NCI-H1417 treated with DMSO at 0.1 percent for 48 hours (cell line): ENCODE measurements around the gene CPD.
"Not testable (repeated sequence)": the region's sequence is repeated elsewhere in the genome, so short reads cannot be mapped to it uniquely, and the experiment has no call there.

Experiments used
- DNase-seq: peaks from one replicate; lab custom pipeline; 2025; lab: John Stamatoyannopoulos, UW

Gene CPD

DNA sequence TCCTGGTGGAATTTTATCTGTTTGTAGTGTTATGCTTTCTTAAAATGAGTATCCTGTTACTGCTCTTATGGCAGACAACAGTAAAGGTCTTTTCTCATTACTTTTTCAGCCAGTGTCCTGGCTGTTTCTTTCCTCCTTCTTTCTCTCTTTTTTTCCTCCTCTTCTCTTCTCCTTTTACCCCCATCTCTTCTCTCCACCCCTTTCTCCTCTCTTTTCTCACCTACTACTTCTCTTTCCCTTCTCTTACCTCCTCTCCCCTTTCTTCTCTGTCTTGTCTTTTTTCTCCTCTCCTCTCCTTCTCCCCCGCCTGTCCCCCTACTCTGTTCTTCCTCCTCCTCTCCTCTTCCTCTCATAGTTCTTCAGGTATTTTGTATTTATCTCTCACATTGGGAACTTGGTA, 48.9 kb downstream of the CPD start:
- no peak for DNase-seq

DNA sequence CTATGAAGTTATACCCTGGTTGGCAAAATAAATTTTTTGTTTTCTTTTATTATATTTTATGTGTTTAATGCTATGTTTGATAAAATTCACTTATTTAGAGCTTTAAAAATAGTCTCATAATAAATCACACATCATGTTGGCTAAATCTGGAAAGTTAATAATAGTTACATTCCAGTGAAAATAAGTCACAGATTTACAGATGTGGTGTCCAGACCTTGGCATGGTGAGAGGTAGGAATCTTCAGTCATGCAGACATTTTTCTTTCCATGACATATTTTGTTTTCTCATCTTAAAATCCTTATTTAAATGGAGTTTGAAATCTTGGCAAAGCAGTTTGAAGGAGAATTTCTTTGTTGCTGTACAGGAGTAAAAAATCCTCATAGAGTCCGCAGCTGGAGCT, 50.4 kb downstream of the CPD start:
- DNase-seq, result no peak

DNA sequence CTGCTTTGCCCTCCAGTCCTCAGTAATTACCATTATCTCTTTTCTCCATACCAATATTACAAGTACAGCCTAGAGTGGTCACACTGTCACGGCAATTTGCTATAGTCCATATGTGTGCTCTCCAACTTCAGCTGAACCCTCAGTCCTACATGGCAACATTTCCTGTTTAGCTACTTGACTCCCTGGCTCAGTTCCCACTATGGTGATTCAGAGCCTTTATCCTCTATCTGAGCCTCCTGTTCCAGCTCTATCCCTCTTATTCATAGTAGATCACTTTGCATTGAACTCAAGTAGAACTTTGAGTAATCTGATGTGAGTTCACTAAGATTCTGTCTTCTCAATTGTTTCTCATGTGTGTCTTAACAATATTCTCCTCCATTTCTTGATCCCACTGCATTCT, 54.8 kb downstream of the CPD start:
- DNase-seq, result no peak

DNA sequence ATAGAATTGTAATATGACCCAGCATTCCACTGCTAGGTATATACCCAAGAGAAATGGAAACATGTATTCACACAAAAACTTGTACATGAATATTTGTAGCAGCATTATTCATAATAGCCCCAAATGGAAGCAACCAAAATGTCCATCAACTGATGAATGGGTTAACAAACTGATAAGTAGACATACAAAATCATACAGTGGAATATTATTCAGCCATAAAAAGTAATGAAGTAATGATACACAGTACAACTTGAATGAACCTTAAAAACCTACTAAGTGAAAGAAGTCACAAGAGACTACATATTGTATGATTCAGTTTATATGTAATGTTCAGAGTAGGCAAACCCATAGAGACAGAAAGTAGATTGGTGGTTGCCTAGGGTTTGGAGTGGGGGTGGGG, 58.0 kb downstream of the CPD start:
- DNase-seq, result no peak

DNA sequence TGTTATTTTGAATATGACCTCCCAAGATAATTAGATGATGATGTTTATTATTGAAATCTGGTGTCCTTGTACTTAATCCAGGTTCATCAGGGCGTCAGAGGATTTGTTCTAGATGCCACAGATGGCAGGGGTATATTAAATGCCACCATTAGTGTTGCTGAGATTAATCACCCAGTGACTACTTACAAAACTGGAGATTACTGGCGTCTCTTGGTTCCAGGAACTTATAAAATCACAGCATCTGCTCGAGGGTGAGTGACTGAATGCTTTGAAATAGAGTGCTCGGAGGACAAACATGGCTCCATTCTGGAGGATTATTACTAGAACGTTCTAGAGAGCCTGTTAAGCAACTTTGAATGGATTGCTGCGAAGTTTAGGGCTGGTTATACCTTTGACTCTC, 65.0 kb downstream of the CPD start:
- no peak for DNase-seq

DNA sequence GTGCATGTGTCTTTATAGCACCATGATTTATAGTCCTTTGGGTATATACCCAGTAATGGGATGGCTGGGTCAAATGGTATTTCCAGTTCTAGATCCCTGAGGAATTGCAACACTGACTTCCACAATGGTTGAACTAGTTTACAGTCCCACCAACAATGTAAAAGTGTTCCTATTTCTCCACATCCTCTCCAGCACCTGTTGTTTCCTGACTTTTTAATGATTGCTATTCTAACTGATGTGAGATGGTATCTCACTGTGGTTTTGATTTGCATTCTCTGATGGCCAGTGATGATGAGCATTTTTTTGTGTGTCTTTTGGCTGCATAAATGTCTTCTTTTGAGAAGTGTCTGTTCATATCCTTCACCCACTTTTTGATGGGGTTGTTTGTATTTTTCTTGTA, 67.9 kb downstream of the CPD start:
- not testable (repeated sequence) for DNase-seq

DNA sequence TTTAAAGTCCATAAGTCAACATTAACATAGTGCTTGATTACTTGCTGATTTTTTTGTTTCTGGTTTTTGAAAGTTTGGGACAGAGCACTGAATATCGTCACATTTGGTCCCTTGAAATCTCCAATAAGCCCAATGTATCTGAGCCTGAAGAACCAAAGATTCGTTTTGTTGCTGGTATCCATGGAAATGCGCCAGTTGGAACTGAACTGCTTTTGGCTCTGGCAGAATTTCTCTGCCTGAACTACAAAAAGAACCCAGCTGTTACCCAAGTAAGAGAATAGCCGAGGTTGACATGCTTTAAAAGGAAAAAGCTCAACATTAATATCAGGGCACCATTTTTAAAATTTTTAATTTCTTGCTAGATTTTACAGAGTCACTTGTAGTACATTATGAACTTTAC, 70.8 kb downstream of the CPD start:
- DNase-seq, result no peak

DNA sequence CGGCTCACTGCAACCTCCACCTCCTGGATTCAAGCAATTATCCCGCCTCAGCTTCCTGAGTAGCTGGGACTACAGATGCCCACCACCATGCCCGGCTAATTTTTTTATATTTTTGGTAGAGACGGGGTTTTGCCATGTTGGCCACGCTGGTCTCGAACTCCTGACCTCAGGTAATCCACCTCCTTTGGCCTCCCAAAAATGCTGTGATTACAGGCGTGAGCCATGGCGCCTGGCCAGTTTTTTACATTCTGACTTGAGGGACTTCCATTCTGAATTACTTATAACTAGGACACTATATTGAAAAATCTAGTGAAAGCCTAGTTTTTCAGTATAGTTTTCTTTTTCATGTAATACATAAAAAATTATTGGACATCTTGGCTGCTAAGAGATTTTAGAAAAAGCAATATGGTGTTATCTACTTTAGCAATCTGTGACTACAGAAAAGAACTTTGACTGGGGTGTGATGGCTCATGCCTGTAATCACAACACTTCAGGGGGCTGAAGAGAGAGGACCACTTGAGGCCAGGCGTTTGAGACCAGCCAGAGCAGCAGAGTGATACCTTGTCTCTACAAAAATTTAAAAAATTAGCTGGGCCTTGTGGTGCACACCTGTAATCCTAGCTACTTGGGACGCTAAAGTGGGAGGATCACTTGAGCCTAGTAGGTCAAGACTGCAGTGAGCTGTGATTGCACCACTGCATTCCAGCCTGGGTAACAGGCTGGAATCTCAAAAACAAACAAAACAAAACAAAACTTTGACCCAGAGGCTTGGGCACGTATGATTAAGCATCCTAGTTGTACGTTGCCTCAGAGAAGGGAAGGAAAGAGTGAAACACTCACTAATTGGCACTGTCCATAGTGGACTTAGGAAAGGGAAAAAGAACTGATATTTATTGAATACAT, 71.6 kb downstream of the CPD start:
- DNase-seq, result no peak

DNA sequence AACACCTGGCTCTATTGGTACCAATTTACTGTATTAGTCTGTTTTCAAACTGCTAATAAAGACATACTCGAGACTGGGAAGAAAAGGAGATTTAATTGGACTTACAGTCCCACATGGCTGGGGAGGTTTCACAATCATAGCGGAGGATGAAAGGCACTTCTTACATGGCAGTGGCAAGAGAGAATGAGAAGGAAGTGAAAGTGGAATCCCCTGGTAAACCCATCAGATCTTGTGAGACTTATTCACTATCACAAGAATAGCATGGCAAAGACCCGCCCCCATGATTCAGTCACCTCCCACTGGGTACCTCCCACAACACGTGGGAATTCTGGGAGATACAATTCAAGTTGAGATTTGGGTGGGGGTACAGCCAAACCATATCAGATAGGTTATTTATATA, 75.9 kb downstream of the CPD start:
- DNase-seq, result no peak

DNA sequence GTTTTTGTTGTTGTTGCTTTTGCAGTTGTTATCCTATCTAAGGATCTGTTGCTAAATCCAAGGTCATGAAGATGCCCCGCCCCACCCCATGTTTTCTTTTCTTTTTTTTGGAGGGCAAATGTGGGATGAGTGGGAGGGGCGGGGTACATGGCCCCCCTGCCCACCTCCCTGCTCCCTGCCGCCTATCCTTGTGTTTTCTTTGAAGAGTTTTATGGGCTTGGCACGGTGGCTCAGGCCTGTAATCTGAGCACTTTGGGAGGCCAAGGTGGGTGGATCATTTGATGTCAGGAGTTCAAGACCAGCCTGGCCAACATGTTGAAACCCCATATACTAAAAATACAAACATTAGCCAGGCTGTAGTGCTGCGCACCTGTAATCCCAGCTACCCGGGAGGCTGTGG, 79.6 kb downstream of the CPD start:
- no peak for DNase-seq

DNA sequence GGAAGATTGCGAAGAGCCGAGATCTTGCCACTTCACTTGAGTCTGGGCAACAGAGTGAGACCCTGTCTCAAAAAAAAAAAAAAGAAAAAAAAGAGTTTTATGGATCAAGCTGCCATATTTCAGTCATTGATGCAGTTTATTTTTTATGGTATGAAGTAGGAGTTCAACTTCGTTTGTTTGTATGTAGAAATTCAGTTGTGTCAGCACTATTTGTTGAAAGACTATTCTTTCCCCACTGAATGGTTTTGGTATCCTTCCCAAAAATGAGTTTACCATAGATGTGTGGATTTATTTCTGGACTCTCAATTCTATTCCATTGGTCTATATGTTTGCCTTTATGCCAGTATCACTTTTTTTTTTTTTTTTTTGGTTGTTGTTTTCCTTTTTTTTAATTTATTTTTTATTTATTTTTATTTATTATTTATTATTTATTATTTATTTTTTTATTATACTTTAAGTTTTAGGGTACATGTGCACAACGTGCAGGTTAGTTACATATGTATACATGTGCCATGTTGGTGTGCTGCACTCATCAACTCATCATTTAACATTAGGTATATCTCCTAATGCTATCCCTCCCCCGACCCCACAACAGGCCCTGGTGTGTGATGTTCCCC, 80.2 kb downstream of the CPD start:
- DNase-seq, result not testable (repeated sequence)

DNA sequence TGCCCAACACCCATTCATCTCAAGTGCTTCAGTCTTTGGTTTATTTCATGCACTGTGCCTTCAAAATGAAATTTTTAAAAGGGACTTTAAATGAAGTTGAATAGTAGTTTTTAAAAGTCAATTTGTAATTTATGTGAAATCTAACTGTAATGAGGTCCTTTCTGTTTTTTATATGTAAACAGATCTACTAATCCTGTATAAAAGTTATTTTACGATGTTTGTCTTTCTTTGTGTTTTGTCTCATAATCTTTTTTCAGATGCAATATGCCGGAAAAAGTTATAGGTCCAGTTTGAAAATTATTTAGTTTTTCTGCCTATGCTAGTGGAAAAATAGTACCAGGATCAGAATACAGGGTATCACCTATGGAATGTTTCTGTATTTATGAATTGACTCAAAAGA, 89.7 kb downstream of the CPD start:
- no peak for DNase-seq

DNA sequence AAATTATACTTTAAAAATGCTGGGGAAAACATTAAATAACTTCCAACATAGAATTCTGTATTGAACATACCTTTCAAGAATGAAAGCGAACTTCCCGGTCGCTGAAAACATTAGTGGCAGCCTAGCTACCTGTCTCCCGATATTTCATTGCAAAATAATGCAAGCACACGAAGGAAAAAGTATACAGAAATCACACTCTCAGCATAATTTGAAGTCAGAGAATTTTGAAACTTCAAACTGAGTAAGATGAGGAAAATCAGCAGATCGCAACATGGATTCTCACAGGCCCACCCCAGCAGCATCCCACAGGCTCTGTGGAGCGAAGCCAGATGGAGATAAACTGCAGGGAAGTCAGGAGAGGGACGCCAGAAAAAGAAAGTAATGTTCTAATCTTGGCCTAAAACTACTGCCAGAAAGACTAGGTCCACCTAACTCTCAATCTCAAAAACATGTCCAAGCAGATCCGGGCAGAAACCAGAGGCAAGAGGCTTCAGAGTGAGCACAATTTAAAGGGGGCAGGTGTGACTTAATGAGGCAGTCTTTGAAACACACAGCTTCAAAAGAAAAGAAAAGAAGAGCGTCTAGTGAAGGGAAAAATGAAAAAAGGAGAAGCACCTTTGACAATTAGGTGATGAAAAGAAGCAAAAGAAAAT, 93.6 kb downstream of the CPD start:
- no peak for DNase-seq

DNA sequence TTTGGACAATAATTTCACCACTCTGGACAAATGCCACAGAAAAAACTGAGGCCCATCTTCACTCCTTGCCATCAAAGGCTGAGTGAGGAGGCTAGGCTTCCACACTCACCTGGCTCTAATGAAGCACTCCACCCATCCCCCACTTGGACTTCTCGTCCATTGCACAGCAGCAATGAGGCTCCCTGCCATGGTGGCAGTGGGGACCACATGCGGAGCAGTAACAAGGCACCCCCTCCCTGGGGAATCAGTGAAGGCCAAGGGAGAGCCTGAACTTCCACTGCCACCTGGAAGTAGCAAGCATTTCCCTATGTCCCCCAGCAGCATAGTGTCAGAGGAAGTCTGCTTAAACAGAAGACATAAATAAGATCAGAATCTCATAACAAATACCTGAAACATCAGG, 96.5 kb downstream of the CPD start:
- no peak for DNase-seq

DNA sequence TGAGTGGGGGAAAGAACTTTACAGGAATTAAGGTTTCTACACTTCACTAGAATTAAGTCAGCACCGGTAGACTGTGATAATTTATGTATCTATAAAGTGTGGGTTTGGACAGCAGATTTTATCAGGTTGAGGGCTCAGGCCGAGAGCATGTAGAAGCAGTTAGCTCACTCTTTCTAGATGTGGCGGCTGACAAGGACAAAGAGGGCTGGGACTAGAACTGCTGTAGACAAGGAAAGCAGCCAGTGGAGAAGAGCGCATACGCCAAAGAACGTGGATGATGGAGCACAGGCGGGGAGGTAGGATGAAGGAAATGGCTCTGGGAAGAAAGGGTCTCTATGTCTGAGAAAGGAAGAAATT, 98.0 kb downstream of the CPD start:
- no peak for DNase-seq

DNA sequence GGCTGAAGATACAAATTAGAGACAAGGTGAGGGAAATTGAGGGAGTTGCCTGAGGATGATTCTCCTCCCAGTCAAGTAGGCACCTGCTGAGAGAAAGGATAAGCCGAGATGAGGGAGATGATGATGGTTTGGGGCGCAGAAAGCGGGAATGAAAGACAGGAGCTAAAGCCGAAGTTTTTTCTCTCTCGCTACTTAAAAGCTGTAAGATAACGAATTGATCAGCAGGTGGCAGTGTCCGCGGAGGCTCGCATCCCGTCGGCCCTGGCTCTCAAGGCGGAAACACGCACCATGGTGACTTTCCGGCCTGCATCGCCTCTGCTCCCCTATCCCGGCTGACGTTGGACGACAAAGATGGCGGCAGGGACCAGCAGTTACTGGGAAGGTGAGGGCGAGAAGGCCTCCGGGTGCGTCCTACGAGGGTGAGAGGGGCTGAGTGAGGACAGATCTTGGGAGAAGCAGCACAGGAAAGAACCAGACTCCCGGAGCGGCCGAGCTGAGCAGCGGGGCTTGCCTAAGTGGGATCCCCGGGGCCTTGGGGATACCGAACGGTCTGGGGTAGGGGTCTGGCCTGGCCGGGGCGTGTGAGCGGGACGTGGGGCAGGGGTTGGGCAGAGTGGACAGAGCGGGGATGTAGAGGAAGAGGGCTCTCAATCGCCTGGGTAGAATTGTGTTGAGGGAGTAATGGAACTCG, 98.5 kb downstream of the CPD start, which contains the start of gene GOSR1:
Gene GOSR1, plus strand, starts transcription at position 326 of the 691 bp plus-strand sequence. Its CDS starts 26 bp downstream, at position 352.
- peak; percentile 64 for DNase-seq

DNA sequence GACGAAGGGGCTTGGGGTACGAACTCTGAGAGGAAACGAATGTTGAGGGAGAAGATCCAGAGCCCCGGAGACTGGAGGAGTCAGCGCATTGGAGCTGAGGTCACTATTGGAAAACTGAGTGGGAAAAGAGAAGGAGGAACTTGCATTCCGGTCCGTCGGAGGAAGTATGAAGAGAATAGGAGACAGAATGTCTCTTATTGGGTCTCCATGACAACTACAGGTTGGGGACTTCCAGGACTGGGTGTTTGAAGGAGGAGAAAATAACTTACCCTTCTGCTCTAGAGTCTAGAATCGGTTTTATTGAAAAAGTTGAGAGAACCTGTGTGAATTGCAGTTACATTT, 99.0 kb downstream of the CPD start:
- no peak for DNase-seq

DNA sequence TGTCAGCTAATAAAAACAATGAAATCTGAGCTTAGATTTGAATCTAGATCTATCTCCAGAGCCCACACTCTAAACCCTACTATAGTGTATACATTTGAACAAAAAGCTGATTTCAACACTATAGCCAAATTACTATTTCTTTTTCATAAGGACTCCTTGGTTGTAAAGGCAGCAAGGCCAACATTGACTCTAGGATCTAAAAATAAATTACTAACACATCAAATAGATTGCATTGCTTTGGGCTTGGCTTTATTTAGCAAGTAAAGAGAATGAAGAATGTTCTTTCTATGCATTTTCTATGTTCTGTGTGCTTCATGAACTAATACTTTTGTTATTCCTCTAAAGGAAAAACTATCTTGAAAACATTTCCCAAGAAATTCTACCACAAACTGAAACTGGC, 103.8 kb downstream of the CPD start:
- no peak for DNase-seq

DNA sequence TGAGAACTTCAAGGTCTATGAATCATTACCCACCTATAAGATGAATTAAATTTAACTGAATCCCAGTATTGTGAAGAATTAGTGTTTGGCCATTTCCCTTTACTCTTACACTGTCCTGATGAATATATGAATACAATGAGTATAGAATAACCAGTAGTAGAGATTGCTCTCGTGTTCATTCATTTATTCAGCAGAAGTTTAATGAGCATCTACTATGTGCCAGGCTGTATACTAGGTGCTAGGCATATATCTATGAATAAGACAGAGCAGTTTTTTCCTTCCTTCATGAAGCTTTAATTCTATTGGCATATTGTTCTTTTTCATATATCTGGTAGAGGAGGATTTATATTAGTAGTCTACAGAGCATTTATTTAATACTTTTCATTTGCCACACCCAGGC, 104.4 kb downstream of the CPD start:
- no peak for DNase-seq

DNA sequence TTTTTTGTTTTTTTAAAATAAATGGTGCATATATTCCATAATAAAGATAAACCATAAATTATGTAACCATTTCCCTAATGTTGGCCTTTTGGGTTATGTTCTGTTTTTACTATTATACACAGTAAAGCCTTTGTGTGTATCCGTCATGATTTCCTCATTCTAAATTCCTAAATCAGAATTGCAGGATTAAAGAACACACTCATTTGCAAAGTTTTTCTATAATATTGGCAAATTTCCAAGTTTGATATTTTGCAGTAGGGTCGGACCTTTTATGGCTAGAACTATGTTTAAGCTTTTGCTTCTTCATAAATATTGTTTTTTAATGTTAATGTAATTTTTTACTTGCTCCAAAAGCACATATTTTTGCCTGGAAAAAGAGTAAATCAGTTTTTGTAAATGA, 115.1 kb downstream of the CPD start:
- DNase-seq, result no peak

DNA sequence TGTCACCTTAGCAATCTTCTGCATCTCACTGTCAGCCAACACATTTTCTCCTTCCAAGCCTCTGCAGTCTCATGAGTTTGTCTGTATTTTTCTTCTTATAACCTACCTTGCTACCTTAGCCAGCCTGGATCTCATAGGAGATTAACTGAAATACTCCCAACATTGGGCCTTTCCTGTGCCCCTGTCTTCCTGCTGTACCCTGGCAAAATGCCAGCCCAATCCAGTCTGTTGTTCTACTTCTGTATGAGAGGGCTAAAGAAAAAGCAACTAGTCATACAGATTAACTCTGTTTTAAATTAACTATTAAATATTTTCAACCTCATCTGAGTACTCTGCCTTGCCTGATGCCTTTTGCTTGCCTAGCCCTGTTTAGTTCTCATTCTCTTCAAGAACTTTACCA, 116.9 kb downstream of the CPD start:
- no peak for DNase-seq

DNA sequence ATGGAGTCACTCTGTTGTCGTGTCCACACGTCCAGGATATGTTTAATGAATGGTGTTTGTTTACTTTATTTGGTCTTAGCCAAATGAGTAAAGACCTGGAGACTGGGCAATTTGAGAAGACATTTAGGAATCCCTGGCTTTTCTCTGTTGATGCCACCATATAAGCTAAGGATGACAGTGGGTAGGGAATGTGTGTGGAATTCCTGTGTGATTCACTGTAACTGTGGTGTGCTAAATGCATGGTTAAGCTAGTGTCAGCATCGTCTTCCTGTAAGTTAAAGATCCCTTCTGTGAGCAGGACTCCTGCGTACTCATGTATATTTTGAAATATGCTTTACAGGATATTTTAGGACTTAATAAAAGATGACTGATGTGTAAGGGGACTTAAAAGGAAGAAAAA, 124.8 kb downstream of the CPD start:
- no peak for DNase-seq
